H9 (cell line): ENCODE data around the gene HSH2D. TPM values are rescaled to one million over a fixed set of nuclear protein-coding genes. Genes with fewer than 3 reads are reported as not detected.
A peak's percentile ranks its signal among the peaks of the same experiment; 100 is the strongest.

Source experiments
- DNase-seq: peaks from one replicate; pipeline ENCODE4 v3.0.0-alpha.2; 2017
- H2AFZ ChIP-seq: one replicate; pipeline ENCODE4 v1.6.1; 2013; ENCODE audit warnings: mild to moderate bottlenecking, low read length, control low read depth, moderate library complexity
- H2AK5ac ChIP-seq: 2 replicates; pipeline ENCODE4 v1.6.1; 2013; ENCODE audit warnings: low read length, control low read depth, mixed read lengths; ENCODE audit not compliant: insufficient read length
- H2BK120ac ChIP-seq: one replicate; pipeline ENCODE4 v1.6.1; 2013; ENCODE audit warnings: low read depth, mild to moderate bottlenecking, low read length, control low read depth, inconsistent platforms; ENCODE audit not compliant: poor library complexity, severe bottlenecking
- H2BK12ac ChIP-seq: 2 replicates; pipeline ENCODE4 v1.6.1; 2013; ENCODE audit warnings: low read length, control low read depth, mixed read lengths, low read depth; ENCODE audit not compliant: insufficient read length
- H2BK15ac ChIP-seq: 2 replicates; pipeline ENCODE4 v1.6.1; 2013; ENCODE audit warnings: low read depth, low read length, control low read depth
- H2BK20ac ChIP-seq: one replicate; pipeline ENCODE4 v1.6.1; 2013; ENCODE audit warnings: low read depth, mild to moderate bottlenecking, low read length, control low read depth, inconsistent platforms; ENCODE audit not compliant: poor library complexity, severe bottlenecking
- H2BK5ac ChIP-seq: 2 replicates; pipeline ENCODE4 v1.6.1; 2013; ENCODE audit warnings: low read length, control low read depth, mixed read lengths; ENCODE audit not compliant: insufficient read length
- H3K14ac ChIP-seq: 2 replicates; pipeline ENCODE4 v1.6.1; 2013; ENCODE audit warnings: low read length, control low read depth; ENCODE audit not compliant: insufficient read depth
- H3K18ac ChIP-seq: 2 replicates; pipeline ENCODE4 v1.6.1; 2013; ENCODE audit warnings: low read depth, mild to moderate bottlenecking, mixed read lengths, low read length, control low read depth; ENCODE audit not compliant: insufficient read length
- H3K23ac ChIP-seq: 2 replicates; pipeline ENCODE4 v1.6.1; 2013; ENCODE audit warnings: low read length, control low read depth, mixed read lengths, low read depth; ENCODE audit not compliant: insufficient read length
- H3K23me2 ChIP-seq: 2 replicates; pipeline ENCODE4 v1.6.1; 2013; ENCODE audit warnings: low read depth, mild to moderate bottlenecking, mixed read lengths, low read length, control low read depth; ENCODE audit not compliant: insufficient read length, poor library complexity, severe bottlenecking
- H3K27ac ChIP-seq: 2 replicates; pipeline ENCODE4 v1.5.1; 2013; ENCODE audit warnings: low read length, control low read depth, mixed read lengths, low read depth; ENCODE audit not compliant: insufficient read length
- H3K27me3 ChIP-seq: 2 replicates; pipeline ENCODE4 v1.6.1; 2013; ENCODE audit warnings: low read length, control low read depth, inconsistent platforms; ENCODE audit not compliant: insufficient read depth
- H3K4ac ChIP-seq: 2 replicates; pipeline ENCODE4 v1.6.1; 2013; ENCODE audit warnings: low read depth, mild to moderate bottlenecking, control low read depth, inconsistent platforms, low read length, moderate library complexity
- H3K4me1 ChIP-seq: 2 replicates; pipeline ENCODE4 v1.6.1; 2013; ENCODE audit warnings: low read length, control low read depth, inconsistent platforms; ENCODE audit not compliant: insufficient read depth
- H3K4me2 ChIP-seq: 2 replicates; pipeline ENCODE4 v1.6.1; 2013; ENCODE audit warnings: low read length, control low read depth, mixed read lengths; ENCODE audit not compliant: insufficient read length, insufficient read depth
- H3K56ac ChIP-seq: 2 replicates; pipeline ENCODE4 v1.6.1; 2013; ENCODE audit warnings: low read depth, mild to moderate bottlenecking, mixed read lengths, low read length, control low read depth; ENCODE audit not compliant: insufficient read length
- H3K79me1 ChIP-seq: 2 replicates; pipeline ENCODE4 v1.6.1; 2013; ENCODE audit warnings: low read depth, mild to moderate bottlenecking, moderate library complexity, low read length, control low read depth, inconsistent platforms; ENCODE audit not compliant: insufficient read depth, poor library complexity, severe bottlenecking
- H3K79me2 ChIP-seq: 2 replicates; pipeline ENCODE4 v1.6.1; 2013; ENCODE audit warnings: low read length, control low read depth, inconsistent platforms; ENCODE audit not compliant: insufficient read depth
- H3K9ac ChIP-seq: 2 replicates; pipeline ENCODE4 v1.6.1; 2013; ENCODE audit warnings: low read length, control low read depth, mixed read lengths; ENCODE audit not compliant: insufficient read length; ENCODE audit errors: extremely low read depth
- H3K9me3 ChIP-seq: one replicate; pipeline ENCODE4 v1.6.1; 2013; ENCODE audit warnings: low read depth, low read length, inconsistent platforms; ENCODE audit not compliant: control insufficient read depth
- H3T11ph ChIP-seq: one replicate; pipeline ENCODE4 v1.6.1; 2013; ENCODE audit warnings: mild to moderate bottlenecking, low read length, control low read depth, inconsistent platforms
- H4K20me1 ChIP-seq: one replicate; pipeline ENCODE4 v1.6.1; 2013; ENCODE audit not compliant: control insufficient read depth, insufficient read length, insufficient read depth
- H4K5ac ChIP-seq: 2 replicates; pipeline ENCODE4 v1.6.1; 2013; ENCODE audit warnings: low read depth, mild to moderate bottlenecking, mixed read lengths, low read length, control low read depth; ENCODE audit not compliant: insufficient read length
- H4K8ac ChIP-seq: replicated peaks from 2 replicates; pipeline ENCODE4 v1.6.1; 2013; ENCODE audit warnings: low read length, control low read depth, mixed read lengths, low read depth; ENCODE audit not compliant: insufficient read length
- H4K91ac ChIP-seq: 2 replicates; pipeline ENCODE4 v1.6.1; 2013; ENCODE audit warnings: low read depth, mild to moderate bottlenecking, moderate library complexity, mixed read lengths, low read length, control low read depth; ENCODE audit not compliant: insufficient read length
- H3K27ac Mint-ChIP-seq, 3 experiments: 2 replicates in 2 of 3; 3 replicates in 1 of 3; pipeline ENCODE4 v1.8.0; 2020 to 2021; ENCODE audit warnings: mixed read lengths in 3 of 3, mild to moderate bottlenecking in 1 of 3, moderate library complexity in 1 of 3
- H3K27me3 Mint-ChIP-seq: 2 replicates; pipeline ENCODE4 v1.8.0; 2021; ENCODE audit warnings: low read depth, mild to moderate bottlenecking, moderate library complexity, mixed read lengths
- H3K36me3 Mint-ChIP-seq, 3 experiments: 2 replicates in 2 of 3; 3 replicates in 1 of 3; pipeline ENCODE4 v1.8.0; 2020 to 2021; ENCODE audit warnings: low read depth in 3 of 3, mixed read lengths in 3 of 3; ENCODE audit not compliant: insufficient read depth in 1 of 3
- H3K4me1 Mint-ChIP-seq, 2 experiments: 2 replicates each; pipeline ENCODE4 v1.8.0; 2020; ENCODE audit warnings: mixed read lengths in 2 of 2
- H3K4me3 Mint-ChIP-seq, 2 experiments: 2 replicates in 1 of 2; 3 replicates in 1 of 2; pipeline ENCODE4 v1.8.0; 2020 to 2021; ENCODE audit warnings: mild to moderate bottlenecking in 2 of 2, mixed read lengths in 2 of 2, moderate library complexity in 1 of 2
- H3K9me3 Mint-ChIP-seq, 2 experiments: 2 replicates in 1 of 2; 3 replicates in 1 of 2; pipeline ENCODE4 v1.8.0; 2020; ENCODE audit warnings: mild to moderate bottlenecking in 2 of 2, mixed read lengths in 2 of 2, moderate library complexity in 1 of 2
- WGBS: extraction: QIAGEN DNeasy Blood & Tissue Kit; methylation state at CpG from one replicate; pipeline ENCODE4 v1.1.7; 2013; ENCODE audit warnings: missing lambda C conversion rate, low lambda C conversion rate, mixed read lengths; ENCODE audit not compliant: insufficient read length; ENCODE audit errors: extremely low coverage; 5-methylcytosine and 5-hydroxymethylcytosine counted together
- total RNA-seq: library from RNA; stranded (reverse); gene quantifications from 2 replicates; pipeline ENCODE4 v1.2.1, GENCODE V29; 2021
- TF ChIP-seq, protein P1 (sequence below): fragments of 200-600 bp; sonication (generic); conservative IDR thresholded peaks from 3 replicates; pipeline ENCODE4 v1.8.0; 2021; ENCODE audit warnings: antibody characterized with exemption, mild to moderate bottlenecking

The HSH2D gene
- total RNA-seq, 1 experiment from 2014 or later = 2.3 TPM

DNA sequence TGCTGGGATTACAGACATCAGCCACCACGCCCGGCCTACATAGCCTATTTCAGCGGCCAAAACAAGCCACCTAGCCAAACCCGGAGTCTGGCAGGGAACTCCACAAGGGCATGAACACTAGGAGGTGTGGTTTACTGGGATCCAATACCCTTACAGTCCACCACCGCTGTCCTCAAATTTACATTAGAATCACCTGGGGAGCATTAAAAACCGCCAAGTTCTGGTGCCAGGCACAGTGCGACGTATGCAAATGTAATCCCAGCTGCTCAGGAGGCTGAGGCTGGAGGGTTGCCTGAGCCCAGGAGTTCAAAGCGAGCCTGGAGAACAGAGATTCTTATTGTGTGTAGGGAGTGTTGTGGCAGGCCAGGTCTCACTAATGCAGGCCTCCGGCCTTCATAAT, 50.0 kb downstream of the HSH2D start:
- Histone ChIP-seq H3K23ac (no peak overlapping the region), H3K4me2 (no peak overlapping the region), H3K4ac (no peak overlapping the region), H3K14ac (no peak overlapping the region), H3K18ac (no peak overlapping the region), H2BK12ac (no peak overlapping the region), H2AFZ (no peak overlapping the region), H3K79me2 (no peaks in the 10 kb centered on the region), H4K20me1 (no peaks in the 10 kb centered on the region), H2BK5ac (no peak overlapping the region), H3K23me2 (peaks cover 2% of the 10 kb centered on the region), H2BK20ac (no peak overlapping the region), H4K5ac (no peak overlapping the region), H3K27ac (no peak overlapping the region), H3K56ac (no peak overlapping the region), H3K79me1 (no peaks in the 10 kb centered on the region), H2BK120ac (no peak overlapping the region), H3K27me3 (no peaks in the 10 kb centered on the region), H4K91ac (no peak overlapping the region), H2BK15ac (no peak overlapping the region), H4K8ac (no peak overlapping the region), H3T11ph (no peak overlapping the region), H3K9me3 (no peaks in the 10 kb centered on the region), H2AK5ac (no peak overlapping the region), H3K4me1 (no peaks in the 10 kb centered on the region; the same call in 1 of the 2 replicates), H3K9ac (no peak overlapping the region)
- Mint-ChIP-seq H3K27me3 (no peaks in the 10 kb centered on the region), H3K36me3 (peaks cover 19 to 39% (median 31%) of the 10 kb centered on the region in 3 experiments; a peak in 6 of 7 replicates), H3K9me3 (no peaks in the 10 kb centered on the region), H3K27ac (peak overlapping the region; percentile 77 to 97 (median 90)), H3K4me3 (peak overlapping the region in 1 of 2 experiments; percentile 44; a peak in 2 of 5 replicates), H3K4me1 (peaks cover 13 to 16% of the 10 kb centered on the region in 2 experiments)
- TF ChIP-seq, protein P1, sequence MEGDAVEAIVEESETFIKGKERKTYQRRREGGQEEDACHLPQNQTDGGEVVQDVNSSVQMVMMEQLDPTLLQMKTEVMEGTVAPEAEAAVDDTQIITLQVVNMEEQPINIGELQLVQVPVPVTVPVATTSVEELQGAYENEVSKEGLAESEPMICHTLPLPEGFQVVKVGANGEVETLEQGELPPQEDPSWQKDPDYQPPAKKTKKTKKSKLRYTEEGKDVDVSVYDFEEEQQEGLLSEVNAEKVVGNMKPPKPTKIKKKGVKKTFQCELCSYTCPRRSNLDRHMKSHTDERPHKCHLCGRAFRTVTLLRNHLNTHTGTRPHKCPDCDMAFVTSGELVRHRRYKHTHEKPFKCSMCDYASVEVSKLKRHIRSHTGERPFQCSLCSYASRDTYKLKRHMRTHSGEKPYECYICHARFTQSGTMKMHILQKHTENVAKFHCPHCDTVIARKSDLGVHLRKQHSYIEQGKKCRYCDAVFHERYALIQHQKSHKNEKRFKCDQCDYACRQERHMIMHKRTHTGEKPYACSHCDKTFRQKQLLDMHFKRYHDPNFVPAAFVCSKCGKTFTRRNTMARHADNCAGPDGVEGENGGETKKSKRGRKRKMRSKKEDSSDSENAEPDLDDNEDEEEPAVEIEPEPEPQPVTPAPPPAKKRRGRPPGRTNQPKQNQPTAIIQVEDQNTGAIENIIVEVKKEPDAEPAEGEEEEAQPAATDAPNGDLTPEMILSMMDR = no peak
- DNase-seq = peak; percentile 69
- WGBS = no CpG with 5 or more reads among the region's 10 CpGs
